Karpas-422 (cell line): Measurements from ENCODE around the gene PRDM16. TPM values are rescaled to one million over a fixed set of nuclear protein-coding genes. Genes with fewer than 3 reads are reported as not detected.

Source experiments
- DNase-seq: peaks from one replicate; pipeline ENCODE4 v3.0.0-alpha.2; 2015
- H2AFZ ChIP-seq: fragments of 200-600 bp; sonication (generic); 2 replicates; pipeline ENCODE4 v1.6.1; 2014; ENCODE audit warnings: antibody characterized with exemption, low read length, mixed read lengths
- H3K27ac ChIP-seq: fragments of 200-600 bp; sonication (generic); 2 replicates; pipeline ENCODE4 v1.5.1; 2014; ENCODE audit warnings: mild to moderate bottlenecking, low read length, moderate library complexity
- H3K27me3 ChIP-seq: fragments of 200-600 bp; sonication (generic); 2 replicates; pipeline ENCODE4 v1.6.1; 2014; ENCODE audit warnings: low read length, mixed read lengths
- H3K36me3 ChIP-seq: fragments of 200-600 bp; sonication (generic); 2 replicates; pipeline ENCODE4 v1.6.1; 2014; ENCODE audit warnings: low read length, mixed read lengths; ENCODE audit not compliant: insufficient read depth
- H3K4me1 ChIP-seq: fragments of 200-600 bp; sonication (generic); 2 replicates; pipeline ENCODE4 v1.6.1; 2014; ENCODE audit warnings: mild to moderate bottlenecking, low read length, mixed read lengths
- H3K4me2 ChIP-seq: fragments of 200-600 bp; sonication (generic); 2 replicates; pipeline ENCODE4 v1.6.1; 2014; ENCODE audit warnings: low read length, low read depth, mild to moderate bottlenecking; ENCODE audit not compliant: poor library complexity, severe bottlenecking
- H3K4me3 ChIP-seq: fragments of 200-600 bp; sonication (generic); 2 replicates; pipeline ENCODE4 v1.5.1; 2014; ENCODE audit warnings: mild to moderate bottlenecking, antibody characterized with exemption, low read length, mixed read lengths
- H3K79me2 ChIP-seq: fragments of 200-600 bp; sonication (generic); 2 replicates; pipeline ENCODE4 v1.6.1; 2014; ENCODE audit warnings: mild to moderate bottlenecking, low read length, mixed read lengths
- H3K9ac ChIP-seq: fragments of 200-600 bp; sonication (generic); 2 replicates; pipeline ENCODE4 v1.6.0; 2014; ENCODE audit warnings: low read length
- H3K9me2 ChIP-seq: fragments of 200-600 bp; sonication (generic), shearing (Covaris generic); replicated peaks from 2 replicates; pipeline ENCODE4 v1.6.0; 2014; ENCODE audit warnings: mild to moderate bottlenecking, low read length, moderate library complexity; ENCODE audit not compliant: insufficient read depth
- H3K9me3 ChIP-seq: fragments of 300-700, 200-600 bp; sonication (generic); 2 replicates; pipeline ENCODE4 v1.6.1; 2014; ENCODE audit warnings: low read length, mixed read lengths
- H4K20me1 ChIP-seq: fragments of 200-600 bp; sonication (generic); 2 replicates; pipeline ENCODE4 v1.6.1; 2014; ENCODE audit warnings: mild to moderate bottlenecking, antibody characterized with exemption, low read length, low read depth; ENCODE audit not compliant: insufficient read depth
- total RNA-seq: library from RNA; depleted of rRNA; stranded (reverse); fragments of >200 nt; shearing (Covaris generic); gene quantifications from 2 replicates; pipeline ENCODE4 v1.2.3, GENCODE V29; 2014; ENCODE audit warnings: low replicate concordance

The PRDM16 gene
- total RNA-seq, 1 experiment from 2014 or later, result not detected

DNA sequence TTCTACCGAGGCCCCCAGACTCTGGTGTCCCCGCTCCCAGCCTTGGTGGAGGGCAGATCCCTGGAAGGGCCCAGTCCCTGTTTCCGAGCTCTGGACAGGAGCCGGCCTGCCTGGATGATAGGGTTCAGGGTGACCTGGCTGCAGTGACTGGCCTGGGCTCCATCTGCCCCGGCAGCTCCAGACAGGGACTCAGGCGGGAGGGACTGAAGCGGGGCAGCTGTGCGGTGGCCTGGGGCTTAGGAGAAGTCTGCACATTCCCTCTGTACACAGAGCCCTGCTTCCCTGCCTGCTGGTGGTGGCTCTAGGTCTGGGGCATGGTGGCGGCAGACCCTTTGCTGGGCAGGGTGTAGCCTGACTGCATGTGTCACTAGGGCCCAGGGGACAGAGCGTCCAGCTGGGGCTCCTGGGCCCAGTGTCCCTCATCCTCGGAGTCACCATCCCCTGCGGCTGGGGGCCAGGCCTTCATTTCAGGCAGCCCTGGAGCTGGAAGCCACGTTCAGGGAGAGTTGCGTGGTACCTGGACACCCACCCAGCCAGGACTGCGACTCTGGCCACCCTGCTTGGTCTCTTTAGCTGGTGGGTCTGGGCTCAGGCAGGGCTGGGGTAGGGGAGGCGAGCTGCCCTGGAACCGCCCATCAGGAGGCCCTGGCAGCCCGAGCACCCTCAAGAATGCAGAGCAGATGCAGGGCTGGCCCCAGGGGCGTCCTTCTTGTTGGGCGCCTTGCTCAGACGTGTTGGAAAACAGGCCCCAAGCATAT lies 395.1 kb downstream of the PRDM16 start:
- Histone ChIP-seq H3K36me3 (no peaks in the 10 kb centered on the region), H3K4me1 (no peaks in the 10 kb centered on the region), H3K27ac (no peak overlapping the region), H3K4me2 (no peak overlapping the region), H3K9ac (no peak overlapping the region), H3K4me3 (no peak overlapping the region), H4K20me1 (no peaks in the 10 kb centered on the region), H2AFZ (no peak overlapping the region), H3K27me3 (no peaks in the 10 kb centered on the region), H3K79me2 (no peaks in the 10 kb centered on the region), H3K9me3 (no peaks in the 10 kb centered on the region), H3K9me2 (no peaks in the 10 kb centered on the region)
- no peak for DNase-seq

DNA sequence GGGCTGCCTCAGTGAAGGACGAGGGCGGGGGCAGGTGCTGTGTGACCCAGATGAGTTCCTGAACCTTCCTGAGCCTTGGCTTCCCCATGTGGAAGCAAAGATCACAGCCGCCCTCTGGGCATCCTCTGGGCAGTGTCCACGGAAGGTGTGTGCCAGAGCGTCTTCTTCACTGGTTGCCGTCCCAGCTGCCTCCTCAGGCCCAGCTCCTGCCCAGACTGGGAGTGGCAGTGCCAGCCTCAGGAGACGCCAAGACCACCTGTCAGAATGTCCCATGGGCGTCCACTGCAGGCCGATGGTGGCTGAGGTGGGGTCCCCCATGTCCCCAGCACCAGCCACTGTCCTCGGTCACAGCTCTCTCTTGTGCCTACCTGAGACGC lies 395.6 kb downstream of the PRDM16 start:
- no peaks in the 10 kb centered on the region for H3K79me2 ChIP-seq
- no peaks in the 10 kb centered on the region for H3K9me3 ChIP-seq
- no peaks in the 10 kb centered on the region for H4K20me1 ChIP-seq
- H3K9ac ChIP-seq, result no peak overlapping the region
- H3K27ac ChIP-seq, result no peak overlapping the region
- DNase-seq, result no peak
- H2AFZ ChIP-seq, result no peak overlapping the region
- no peak overlapping the region for H3K4me2 ChIP-seq
- H3K4me1 ChIP-seq, result no peaks in the 10 kb centered on the region
- no peaks in the 10 kb centered on the region for H3K27me3 ChIP-seq
- H3K9me2 ChIP-seq, result no peaks in the 10 kb centered on the region
- no peaks in the 10 kb centered on the region for H3K36me3 ChIP-seq
- H3K4me3 ChIP-seq, result no peak overlapping the region

GRCh38 chr1:3465091-3465934 lies 396.3 kb downstream of the PRDM16 start:
- Histone ChIP-seq H3K9ac (no peak overlapping the region), H3K9me2 (no peaks in the 10 kb centered on the region), H3K27ac (no peak overlapping the region), H3K27me3 (no peaks in the 10 kb centered on the region), H3K9me3 (no peaks in the 10 kb centered on the region), H3K4me2 (no peak overlapping the region), H3K4me1 (no peaks in the 10 kb centered on the region), H3K79me2 (no peaks in the 10 kb centered on the region), H3K4me3 (no peak overlapping the region), H3K36me3 (no peaks in the 10 kb centered on the region), H4K20me1 (no peaks in the 10 kb centered on the region), H2AFZ (no peak overlapping the region)
- no peak for DNase-seq

- H3K4me1 ChIP-seq, result no peaks in the 10 kb centered on the region
- no peaks in the 10 kb centered on the region for H3K9me2 ChIP-seq
- H4K20me1 ChIP-seq, result no peaks in the 10 kb centered on the region
- no peak overlapping the region for H3K4me3 ChIP-seq
- no peak overlapping the region for H3K4me2 ChIP-seq
- H3K36me3 ChIP-seq, result no peaks in the 10 kb centered on the region
- no peak for DNase-seq
- H3K27me3 ChIP-seq, result no peaks in the 10 kb centered on the region
- no peak overlapping the region for H2AFZ ChIP-seq
- H3K27ac ChIP-seq, result no peak overlapping the region
- no peak overlapping the region for H3K9ac ChIP-seq
- H3K79me2 ChIP-seq, result no peaks in the 10 kb centered on the region
- no peaks in the 10 kb centered on the region for H3K9me3 ChIP-seq
Measured at GRCh38 chr1:3465935-3466321, 396.9 kb downstream of the PRDM16 start.

- Histone ChIP-seq H3K36me3 (no peaks in the 10 kb centered on the region), H3K9ac (no peak overlapping the region), H2AFZ (no peak overlapping the region), H3K27me3 (no peaks in the 10 kb centered on the region), H3K9me2 (no peaks in the 10 kb centered on the region), H3K4me1 (no peaks in the 10 kb centered on the region), H3K9me3 (no peaks in the 10 kb centered on the region), H4K20me1 (no peaks in the 10 kb centered on the region), H3K27ac (no peak overlapping the region), H3K79me2 (no peaks in the 10 kb centered on the region), H3K4me2 (no peak overlapping the region), H3K4me3 (no peak overlapping the region)
- DNase-seq, result no peak
Measured at GRCh38 chr1:3466366-3467075, 397.5 kb downstream of the PRDM16 start.

- no peaks in the 10 kb centered on the region for H3K9me3 ChIP-seq
Measured at GRCh38 chr1:3467096-3468036, 398.4 kb downstream of the PRDM16 start.

GRCh38 chr1:3468236-3469103 lies 399.5 kb downstream of the PRDM16 start:
- no peak overlapping the region for H3K4me3 ChIP-seq
- H3K79me2 ChIP-seq, result no peaks in the 10 kb centered on the region
- no peaks in the 10 kb centered on the region for H3K4me1 ChIP-seq
- no peak overlapping the region for H2AFZ ChIP-seq
- no peaks in the 10 kb centered on the region for H3K36me3 ChIP-seq
- no peak overlapping the region for H3K27ac ChIP-seq
- no peaks in the 10 kb centered on the region for H3K9me3 ChIP-seq
- DNase-seq, result no peak
- H3K9me2 ChIP-seq, result no peaks in the 10 kb centered on the region
- no peaks in the 10 kb centered on the region for H3K27me3 ChIP-seq
- H3K9ac ChIP-seq, result no peak overlapping the region
- no peaks in the 10 kb centered on the region for H4K20me1 ChIP-seq
- no peak overlapping the region for H3K4me2 ChIP-seq

More at GRCh38 chr1:3467096-3468036, 398.4 kb downstream of the PRDM16 start:
- DNase-seq, result no peak
- H3K4me1 ChIP-seq, result no peaks in the 10 kb centered on the region
- H3K36me3 ChIP-seq, result no peaks in the 10 kb centered on the region
- no peaks in the 10 kb centered on the region for H4K20me1 ChIP-seq
- no peak overlapping the region for H3K4me3 ChIP-seq
- no peaks in the 10 kb centered on the region for H3K27me3 ChIP-seq
- H3K9ac ChIP-seq, result no peak overlapping the region
- no peak overlapping the region for H3K27ac ChIP-seq
- no peak overlapping the region for H2AFZ ChIP-seq
- H3K9me2 ChIP-seq, result no peaks in the 10 kb centered on the region
- no peak overlapping the region for H3K4me2 ChIP-seq
- no peaks in the 10 kb centered on the region for H3K79me2 ChIP-seq
